Measurements from ENCODE around the gene MYH15.
"Not testable (repeated sequence)": the region's sequence is repeated elsewhere in the genome, so short reads cannot be mapped to it uniquely, and the experiment has no call there.

Gene MYH15

GRCh38 chr3:108381529-108382140 is 128.8 kb downstream of the MYH15 start:
- DNase-seq: no peak

GRCh38 chr3:108380128-108380795 is 130.1 kb downstream of the MYH15 start:
- DNase-seq: no peak

GRCh38 chr3:108378952-108379342 is 131.4 kb downstream of the MYH15 start:
- DNase-seq: not testable (repeated sequence)

GRCh38 chr3:108378153-108378951 is 132.0 kb downstream of the MYH15 start:
- no peak for DNase-seq

DNA sequence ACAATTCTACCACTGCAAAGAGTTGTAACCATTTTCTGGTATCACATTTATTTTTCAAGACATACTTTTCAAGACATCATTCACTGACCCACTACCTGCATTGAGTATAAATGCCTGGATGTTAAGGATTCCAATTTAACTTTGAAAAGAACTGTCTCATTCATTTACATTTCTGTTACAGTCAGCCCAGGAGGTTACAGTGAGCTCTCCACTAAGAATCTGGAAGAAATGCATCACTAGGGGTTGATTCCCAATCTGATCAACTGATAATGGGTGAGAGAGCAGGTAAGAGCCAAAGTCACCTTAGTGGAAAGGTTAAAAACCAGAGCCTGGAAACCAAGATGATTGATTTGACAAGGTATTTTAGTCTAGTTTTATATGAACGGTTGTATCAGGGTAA is 133.0 kb downstream of the MYH15 start:
- no peak for DNase-seq

- no peak for DNase-seq
Measured at GRCh38 chr3:108376026-108376425, 134.4 kb downstream of the MYH15 start.

DNA sequence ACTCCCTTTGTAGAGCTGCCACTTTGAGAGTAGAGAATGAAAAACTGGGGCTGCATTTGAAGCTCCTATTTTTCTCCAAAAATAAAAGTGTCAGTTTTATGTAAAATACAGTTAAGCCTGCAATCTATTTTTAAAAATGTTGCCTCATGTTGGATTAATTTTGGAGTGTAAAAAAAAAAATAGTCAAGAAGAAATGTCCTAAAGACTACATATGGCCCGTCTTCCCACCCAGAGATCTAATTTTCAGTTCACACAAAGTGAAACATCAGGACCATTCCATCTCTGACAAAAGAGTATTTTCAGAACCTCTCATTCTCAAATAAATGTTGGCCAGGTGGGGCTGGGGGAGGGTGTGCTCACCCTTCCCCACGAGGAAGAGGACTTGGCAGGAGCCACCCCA is 151.4 kb downstream of the MYH15 start:
- DNase-seq: no peak

DNA sequence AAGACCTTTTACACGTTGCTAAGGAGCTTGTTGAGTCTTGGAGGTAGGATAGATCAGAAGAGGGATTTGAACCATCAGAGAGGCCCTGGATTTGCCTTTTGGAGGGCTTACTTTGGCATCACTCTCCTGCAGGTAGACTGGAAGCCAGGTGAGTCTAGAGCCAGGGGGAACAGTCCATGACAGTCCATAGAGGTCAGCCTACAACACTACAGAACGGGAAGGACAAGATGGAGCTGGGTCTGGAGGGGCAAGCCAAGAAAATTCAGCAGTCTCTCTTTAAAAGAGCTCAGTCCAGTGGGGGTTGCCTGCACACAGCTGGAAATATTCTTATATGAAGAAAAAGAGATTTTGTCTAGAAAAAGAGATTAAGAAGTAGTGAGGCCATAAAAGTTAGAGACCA is 153.4 kb downstream of the MYH15 start:
- no peak for DNase-seq

DNA sequence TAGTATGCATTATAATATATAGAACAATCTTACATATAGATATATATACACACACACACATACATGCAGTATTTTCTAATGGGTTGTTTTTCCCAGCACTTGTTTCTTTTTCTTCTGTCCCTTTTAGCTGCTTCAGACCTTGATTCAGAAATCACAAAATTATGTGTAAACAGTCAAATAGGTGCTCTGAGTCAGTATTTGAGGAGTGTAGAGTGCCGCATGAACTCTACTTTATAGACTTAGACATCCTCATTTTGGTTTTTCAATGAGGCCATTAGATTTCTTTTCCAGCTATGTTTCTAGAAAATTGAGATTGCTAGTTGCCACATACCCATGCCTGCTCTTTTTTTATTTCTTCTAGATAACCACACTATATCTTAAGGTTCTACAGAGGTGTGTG is 155.8 kb downstream of the MYH15 start:
- no peak for DNase-seq

DNA sequence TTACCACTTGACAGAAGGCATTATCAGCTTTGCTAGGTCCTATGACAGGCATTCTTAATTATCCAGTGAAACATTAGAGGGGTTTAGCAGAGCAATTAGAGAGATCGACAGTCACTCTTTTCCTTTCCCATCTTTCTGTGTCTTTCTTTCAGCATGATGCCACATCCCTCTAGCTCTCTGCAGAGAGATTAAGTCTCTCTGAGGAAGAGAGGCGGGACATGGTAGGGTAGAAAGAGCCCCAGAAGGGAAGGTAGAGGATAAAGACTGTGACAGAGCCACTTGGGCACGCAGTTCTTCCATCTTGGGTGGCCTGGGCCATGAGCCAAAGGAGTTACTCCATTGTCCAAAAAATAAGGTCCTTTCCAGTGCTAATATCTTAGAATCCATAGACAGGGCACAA is 158.2 kb downstream of the MYH15 start:
- no peak for DNase-seq

DNA sequence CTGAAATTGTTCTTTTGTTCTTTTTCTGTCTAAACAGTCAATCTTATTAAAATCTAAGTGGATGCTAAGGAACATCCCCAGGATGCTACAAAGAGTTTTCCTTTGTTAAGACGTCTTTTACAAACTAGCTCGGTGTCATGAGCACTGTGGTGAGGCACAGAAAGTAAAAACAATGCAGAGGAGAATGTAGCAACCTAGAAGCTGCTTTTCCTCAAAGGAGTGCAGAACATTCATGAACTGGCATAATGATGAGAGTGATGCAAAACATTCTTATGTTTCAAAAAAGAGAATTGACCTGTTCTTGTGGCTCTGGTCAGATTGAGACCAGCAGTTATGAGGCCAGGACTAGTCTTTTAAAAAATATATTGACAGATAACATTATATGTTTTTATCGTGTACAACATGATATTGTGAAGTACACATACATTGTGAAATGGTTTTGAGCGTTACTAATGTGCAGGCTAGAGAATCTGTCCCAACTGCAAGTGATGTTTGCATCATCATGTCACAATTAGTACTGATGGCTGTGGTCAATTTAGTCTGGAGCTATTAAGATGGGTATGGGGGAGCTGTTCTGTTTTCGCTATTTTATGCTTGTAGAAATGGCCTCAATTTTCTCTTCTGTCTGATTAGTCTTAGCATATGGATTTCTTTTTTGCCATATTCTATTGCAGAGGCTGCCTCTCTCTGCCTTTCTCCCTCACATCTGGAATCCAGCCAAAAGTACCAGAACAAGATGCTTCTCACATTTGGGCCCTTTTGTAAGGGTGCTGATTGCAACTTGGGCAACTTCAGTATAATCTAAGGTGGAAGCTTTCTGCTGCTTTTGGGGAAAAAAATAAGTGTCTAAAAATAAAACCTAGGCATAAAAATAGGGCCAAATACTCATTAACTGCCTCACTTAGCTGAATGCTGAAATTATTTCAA is 163.8 kb downstream of the MYH15 start:
- DNase-seq: no peak

GRCh38 chr3:108345492-108346205 is 164.7 kb downstream of the MYH15 start:
- no peak for DNase-seq

DNA sequence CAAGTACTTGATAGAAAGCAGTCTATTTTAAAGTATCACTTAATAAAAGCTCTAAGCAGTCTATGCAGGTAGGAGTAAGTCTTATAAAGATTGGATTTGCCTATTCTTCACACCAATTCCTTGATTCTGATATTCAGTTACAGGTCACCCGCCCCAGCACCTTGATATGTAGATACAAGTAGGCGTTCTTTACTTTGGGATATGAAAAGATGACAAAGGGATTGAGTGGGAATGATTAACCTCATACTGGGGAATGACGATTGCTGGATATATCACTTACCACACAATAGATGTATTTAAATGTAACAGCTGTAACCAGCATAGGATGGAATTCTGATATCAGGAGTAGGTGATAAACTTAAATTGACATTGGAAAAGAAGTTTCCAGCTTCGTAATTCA is 166.9 kb downstream of the MYH15 start:
- no peak for DNase-seq

DNA sequence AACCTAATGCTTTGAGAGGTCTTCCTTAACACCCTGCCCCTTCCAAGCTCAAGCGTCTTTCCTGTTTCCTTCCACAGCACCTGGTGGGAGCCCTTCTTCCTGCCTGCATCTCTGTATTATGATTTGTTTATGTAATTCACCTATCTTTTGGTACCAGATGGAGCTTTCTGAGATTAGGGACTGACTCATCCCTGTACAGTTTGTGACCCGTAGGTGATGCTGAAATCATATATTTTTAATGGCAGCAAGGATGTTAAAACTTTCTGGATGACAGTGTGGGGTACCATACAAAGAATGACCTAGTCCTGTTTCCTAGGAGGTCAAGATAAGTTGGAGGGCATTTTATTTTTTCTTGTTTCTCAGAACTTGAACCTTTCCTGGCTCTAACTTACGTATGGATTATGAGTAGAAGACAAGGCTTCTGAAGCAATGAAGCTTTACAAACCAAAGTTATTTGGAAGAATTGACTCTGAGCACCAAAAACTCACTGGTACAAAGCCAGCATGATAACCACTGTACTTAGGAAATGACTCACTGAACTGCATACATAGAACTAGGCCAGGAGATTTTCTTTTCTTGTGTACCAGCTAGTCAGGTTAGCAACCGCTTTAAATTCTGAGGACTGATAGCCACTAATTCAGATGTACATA is 167.4 kb downstream of the MYH15 start:
- DNase-seq: no peak

DNA sequence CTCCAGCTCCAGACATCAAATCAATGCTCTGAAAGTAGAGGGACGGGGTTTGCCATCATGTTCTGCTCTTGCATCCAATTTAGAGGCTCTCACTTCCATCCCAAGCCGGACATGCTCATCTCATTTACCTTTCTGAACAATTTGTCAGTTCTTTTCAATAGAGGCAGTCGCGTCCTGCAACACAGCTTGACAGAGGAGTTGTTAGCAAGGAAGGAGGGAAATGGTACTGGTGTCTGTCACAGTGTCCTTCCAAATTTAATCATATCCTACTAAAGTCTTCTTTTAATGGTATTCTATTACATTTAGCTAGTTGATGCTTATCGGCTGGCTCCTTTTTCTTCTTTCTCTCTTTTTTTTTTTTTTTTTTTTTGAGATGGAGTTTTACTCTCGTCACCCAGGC is 168.5 kb downstream of the MYH15 start:
- DNase-seq: no peak

GRCh38 chr3:108338901-108339545 is 171.4 kb downstream of the MYH15 start:
- no peak for DNase-seq

GRCh38 chr3:108334701-108335100 is 175.7 kb downstream of the MYH15 start:
- DNase-seq: no peak

- no peak for DNase-seq
Measured at GRCh38 chr3:108333961-108334360, 176.4 kb downstream of the MYH15 start.

DNA sequence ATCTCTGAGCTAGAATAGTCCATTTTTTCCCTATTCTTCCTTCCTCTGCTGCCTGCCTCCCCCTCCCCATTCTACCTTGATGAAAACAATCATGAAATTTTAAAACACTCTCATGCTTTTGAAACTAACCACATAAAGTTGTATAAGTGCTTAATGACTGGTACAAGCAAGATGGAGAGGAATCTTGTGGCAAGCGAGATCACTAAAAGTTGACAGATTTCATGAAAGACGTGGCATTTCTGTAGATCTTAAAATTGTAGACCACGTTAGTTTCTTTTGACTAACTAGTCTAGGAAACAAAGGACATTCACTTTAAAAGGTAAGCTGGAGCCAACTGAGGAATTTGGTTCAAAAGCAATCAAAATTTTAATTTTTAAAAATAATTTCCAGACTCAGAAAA is 178.6 kb downstream of the MYH15 start:
- no peak for DNase-seq
